Mucosa of descending colon (tissue), 3 donors: ENCODE measurements around the gene F2RL3. TPM values are rescaled to one million over a fixed set of nuclear protein-coding genes. Genes with fewer than 3 reads are reported as not detected.
A peak's percentile ranks its signal among the peaks of the same experiment; 100 is the strongest.

Source experiments
- ATAC-seq: fragments of 200-7000 bp; cut with Tn5 transposase; one replicate; pipeline ENCODE4 v1.9.1; 2020; ENCODE audit warnings: mild to moderate bottlenecking, moderate library complexity
- DNase-seq, 3 donors: peaks; one replicate each; pipeline ENCODE4 v3.0.0-alpha.2; 2020
- H3K36me3 ChIP-seq: fragments of 200-600 bp; one replicate; pipeline ENCODE4 v1.8.0; 2021; ENCODE audit warnings: low read depth, mild to moderate bottlenecking
- H3K4me1 ChIP-seq: fragments of 200-600 bp; one replicate; pipeline ENCODE4 v1.8.0; 2021; ENCODE audit warnings: low read depth, mild to moderate bottlenecking
- H3K4me3 ChIP-seq: fragments of 200-600 bp; one replicate; pipeline ENCODE4 v1.8.0; 2021; ENCODE audit warnings: mild to moderate bottlenecking
- H3K9me3 ChIP-seq: fragments of 200-600 bp; one replicate; pipeline ENCODE4 v1.8.0; 2021; ENCODE audit warnings: mild to moderate bottlenecking
- CTCF ChIP-seq: fragments of 200-600 bp; IDR thresholded peaks from one replicate; pipeline ENCODE4 v1.8.0; 2022; ENCODE audit warnings: antibody characterized with exemption, mild to moderate bottlenecking
- intact Hi-C, 2 donors: fragments of 100-400 bp; cut with DNase I in 1 of 2; cut with micrococcal nuclease in 1 of 2; formaldehyde crosslinking; loops; one replicate each; pipeline versions ENCODE4 v1.11.0 to v1.11.1; 2022; cut with DNase I, micrococcal nuclease
- total RNA-seq, 3 donors: library from RNA; stranded (reverse); fragmentation: NEBNext Ultra II Directional in 2 of 3; extraction: Animal tissue kit (Norgen Biotek cat#: 25700) in 2 of 3; gene quantifications; one replicate each; pipeline versions ENCODE4 v1.2.1 to v1.2.4, GENCODE V29; 2021 to 2023
- donor health status: DM: no; HTN: no; CAD: no; lungs with moderate emphysema.
- donor health status: DM: no; HTN: no; CAD: no.
- donor health status: DM: no; HTN: yes; CAD: no.

F2RL3 gene
- total RNA-seq, 3 donors from 2014 or later, result 0.38 to 2.0 (median 1.6) TPM

- intact Hi-C loops, result no loop called here
- no peak for TF ChIP-seq CTCF
- H3K9me3 ChIP-seq, result no peaks in the 10 kb centered on the region
- no peaks in the 10 kb centered on the region for H3K36me3 ChIP-seq
- peaks cover 2% of the 10 kb centered on the region for H3K4me1 ChIP-seq
- H3K4me3 ChIP-seq, result no peak overlapping the region
- ATAC-seq (no peak), DNase-seq (peak in 1 of 3 donors; percentile 55)
These were observed 625 bp downstream of the F2RL3 start for GRCh38 chr19:16889366-16889882.

GRCh38 chr19:16889883-16890460 lies 1.2 kb downstream of the F2RL3 start:
- Histone ChIP-seq H3K4me1 (peaks cover 2% of the 10 kb centered on the region), H3K36me3 (no peaks in the 10 kb centered on the region), H3K4me3 (no peak overlapping the region), H3K9me3 (no peaks in the 10 kb centered on the region)
- ATAC-seq, result no peak
- intact Hi-C loops, result no loop called here
- no peak for DNase-seq
- TF ChIP-seq CTCF, result no peak

- no peak for DNase-seq
- intact Hi-C loops, result no loop called here
- no peak for TF ChIP-seq CTCF
- Histone ChIP-seq H3K4me3 (no peak overlapping the region), H3K4me1 (peaks cover 2% of the 10 kb centered on the region), H3K36me3 (no peaks in the 10 kb centered on the region), H3K9me3 (no peaks in the 10 kb centered on the region)
- ATAC-seq, result no peak
These were observed 1.8 kb downstream of the F2RL3 start for GRCh38 chr19:16890461-16891184.

GRCh38 chr19:16891696-16892382 lies 3.0 kb downstream of the F2RL3 start:
- no peak overlapping the region for H3K4me3 ChIP-seq
- intact Hi-C loops, result no loop called here
- H3K9me3 ChIP-seq, result no peaks in the 10 kb centered on the region
- peaks cover 6% of the 10 kb centered on the region for H3K4me1 ChIP-seq
- no peaks in the 10 kb centered on the region for H3K36me3 ChIP-seq
- no peak for DNase-seq
- ATAC-seq, result no peak
- TF ChIP-seq CTCF, result no peak

- Histone ChIP-seq H3K9me3 (no peaks in the 10 kb centered on the region), H3K4me3 (no peak overlapping the region), H3K4me1 (peaks cover 6% of the 10 kb centered on the region), H3K36me3 (no peaks in the 10 kb centered on the region)
- DNase-seq (no peak), ATAC-seq (no peak)
- intact Hi-C loops, result no loop called here
- TF ChIP-seq CTCF, result no peak
These were observed 3.6 kb downstream of the F2RL3 start for GRCh38 chr19:16892436-16892835.
